Epithelial cell of proximal tubule (primary cell): Measurements from ENCODE around the gene RPL41. TPM values are rescaled to one million over a fixed set of nuclear protein-coding genes. Genes with fewer than 3 reads are reported as not detected.
A peak's percentile ranks its signal among the peaks of the same experiment; 100 is the strongest.
"Not testable (repeated sequence)": the region's sequence is repeated elsewhere in the genome, so short reads cannot be mapped to it uniquely, and the experiment has no call there.

Source experiments
- DNase-seq: peaks from one replicate; pipeline ENCODE4 v3.0.0-alpha.2; 2011; ENCODE audit warnings: low read depth
- H3K4me3 ChIP-seq: 2 replicates; pipeline ENCODE4 v1.5.1; 2011; ENCODE audit warnings: low read depth, mild to moderate bottlenecking, low read length
- CTCF ChIP-seq: conservative IDR thresholded peaks from 2 replicates; pipeline ENCODE4 v1.5.1; 2012; ENCODE audit warnings: low read depth, mild to moderate bottlenecking, low read length
- total RNA-seq: library from RNA; depleted of rRNA; stranded (reverse); fragments of >200 nt; gene quantifications from 2 replicates; pipeline ENCODE4 v1.2.3, GENCODE V29; 2015

The RPL41 gene
- total RNA-seq, 1 donor from 2014 or later: 5,792 TPM

- no peak for TF ChIP-seq CTCF
Measured at GRCh38 chr12:56110571-56110970, 5.9 kb upstream of the RPL41 start.

GRCh38 chr12:56114084-56114483, 2.3 kb upstream of the RPL41 start:
- no peak for DNase-seq
- H3K4me3 ChIP-seq: no peak overlapping the region
- TF ChIP-seq CTCF: no peak

More at GRCh38 chr12:56110571-56110970, 5.9 kb upstream of the RPL41 start:
- DNase-seq: no peak
- H3K4me3 ChIP-seq: no peak overlapping the region

- H3K4me3 ChIP-seq: peak overlapping the region; percentile 73
- TF ChIP-seq CTCF: no peak
- DNase-seq: no peak
Measured at GRCh38 chr12:56115329-56115728, 1.1 kb upstream of the RPL41 start.

- DNase-seq: not testable (repeated sequence)
- H3K4me3 ChIP-seq: peak overlapping the region; percentile 73
Measured at GRCh38 chr12:56117082-56117706, 761 bp downstream of the RPL41 start.

GRCh38 chr12:56117778-56118687, 1.6 kb downstream of the RPL41 start, which contains the start of gene ZC3H10:
ZC3H10 (plus strand) TSS chr12:56118266; CDS start chr12:56120563, 2,297 bp downstream.
- TF ChIP-seq CTCF: peak; percentile 51
- H3K4me3 ChIP-seq: peak within 1 kb of the TSS; percentile 73
- DNase-seq: peak; percentile 93

GRCh38 chr12:56118688-56119357, 2.4 kb downstream of the RPL41 start:
- DNase-seq: no peak

More at GRCh38 chr12:56118688-56119357, 2.4 kb downstream of the RPL41 start:
- peak overlapping the region; percentile 73 for H3K4me3 ChIP-seq
- TF ChIP-seq CTCF: no peak
